Fibroblast of mammary gland (primary cell): Measurements from ENCODE around the gene GC.

Experiments
- DNase-seq: peaks from one replicate; pipeline ENCODE4 v3.0.0-alpha.2; 2010; ENCODE audit warnings: low read depth
- H3K4me3 ChIP-seq: 2 replicates; pipeline ENCODE4 v1.5.1; 2011; ENCODE audit warnings: low read depth, mild to moderate bottlenecking, low read length, moderate library complexity; ENCODE audit not compliant: control insufficient read depth
- TF ChIP-seq, protein P1 (sequence below): conservative IDR thresholded peaks from 2 replicates; pipeline ENCODE4 v1.5.1; 2011; ENCODE audit warnings: low read depth, low read length, inconsistent platforms; ENCODE audit not compliant: control insufficient read depth, insufficient read depth

Gene GC, protein sequence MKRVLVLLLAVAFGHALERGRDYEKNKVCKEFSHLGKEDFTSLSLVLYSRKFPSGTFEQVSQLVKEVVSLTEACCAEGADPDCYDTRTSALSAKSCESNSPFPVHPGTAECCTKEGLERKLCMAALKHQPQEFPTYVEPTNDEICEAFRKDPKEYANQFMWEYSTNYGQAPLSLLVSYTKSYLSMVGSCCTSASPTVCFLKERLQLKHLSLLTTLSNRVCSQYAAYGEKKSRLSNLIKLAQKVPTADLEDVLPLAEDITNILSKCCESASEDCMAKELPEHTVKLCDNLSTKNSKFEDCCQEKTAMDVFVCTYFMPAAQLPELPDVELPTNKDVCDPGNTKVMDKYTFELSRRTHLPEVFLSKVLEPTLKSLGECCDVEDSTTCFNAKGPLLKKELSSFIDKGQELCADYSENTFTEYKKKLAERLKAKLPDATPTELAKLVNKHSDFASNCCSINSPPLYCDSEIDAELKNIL

DNA sequence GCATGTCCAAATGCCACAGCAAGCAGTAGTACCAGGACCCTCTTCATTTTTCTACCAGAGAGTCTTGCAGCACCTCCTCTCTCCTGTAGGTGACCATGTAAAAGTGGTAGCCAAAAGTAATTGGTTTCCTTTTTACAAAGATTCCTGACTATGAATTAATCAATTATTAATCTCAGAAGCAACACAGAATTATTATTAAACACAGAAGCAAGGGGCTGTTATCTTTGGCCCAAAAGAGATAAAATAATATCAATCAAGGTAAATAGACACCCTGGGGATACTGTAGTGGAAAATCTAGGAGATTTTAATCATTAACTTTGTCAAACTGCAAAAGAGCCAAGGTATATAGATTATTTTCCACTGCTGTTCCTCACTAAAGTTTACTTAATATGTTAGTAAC is at the start of gene GC:
TSS of gene GC (minus strand) at position 108 of the 400 bp plus-strand sequence. CDS start at position 47, 61 bp downstream.
- no peak for DNase-seq
- no peak within 1 kb of the TSS for H3K4me3 ChIP-seq
- TF ChIP-seq, protein P1, sequence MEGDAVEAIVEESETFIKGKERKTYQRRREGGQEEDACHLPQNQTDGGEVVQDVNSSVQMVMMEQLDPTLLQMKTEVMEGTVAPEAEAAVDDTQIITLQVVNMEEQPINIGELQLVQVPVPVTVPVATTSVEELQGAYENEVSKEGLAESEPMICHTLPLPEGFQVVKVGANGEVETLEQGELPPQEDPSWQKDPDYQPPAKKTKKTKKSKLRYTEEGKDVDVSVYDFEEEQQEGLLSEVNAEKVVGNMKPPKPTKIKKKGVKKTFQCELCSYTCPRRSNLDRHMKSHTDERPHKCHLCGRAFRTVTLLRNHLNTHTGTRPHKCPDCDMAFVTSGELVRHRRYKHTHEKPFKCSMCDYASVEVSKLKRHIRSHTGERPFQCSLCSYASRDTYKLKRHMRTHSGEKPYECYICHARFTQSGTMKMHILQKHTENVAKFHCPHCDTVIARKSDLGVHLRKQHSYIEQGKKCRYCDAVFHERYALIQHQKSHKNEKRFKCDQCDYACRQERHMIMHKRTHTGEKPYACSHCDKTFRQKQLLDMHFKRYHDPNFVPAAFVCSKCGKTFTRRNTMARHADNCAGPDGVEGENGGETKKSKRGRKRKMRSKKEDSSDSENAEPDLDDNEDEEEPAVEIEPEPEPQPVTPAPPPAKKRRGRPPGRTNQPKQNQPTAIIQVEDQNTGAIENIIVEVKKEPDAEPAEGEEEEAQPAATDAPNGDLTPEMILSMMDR = no peak

DNA sequence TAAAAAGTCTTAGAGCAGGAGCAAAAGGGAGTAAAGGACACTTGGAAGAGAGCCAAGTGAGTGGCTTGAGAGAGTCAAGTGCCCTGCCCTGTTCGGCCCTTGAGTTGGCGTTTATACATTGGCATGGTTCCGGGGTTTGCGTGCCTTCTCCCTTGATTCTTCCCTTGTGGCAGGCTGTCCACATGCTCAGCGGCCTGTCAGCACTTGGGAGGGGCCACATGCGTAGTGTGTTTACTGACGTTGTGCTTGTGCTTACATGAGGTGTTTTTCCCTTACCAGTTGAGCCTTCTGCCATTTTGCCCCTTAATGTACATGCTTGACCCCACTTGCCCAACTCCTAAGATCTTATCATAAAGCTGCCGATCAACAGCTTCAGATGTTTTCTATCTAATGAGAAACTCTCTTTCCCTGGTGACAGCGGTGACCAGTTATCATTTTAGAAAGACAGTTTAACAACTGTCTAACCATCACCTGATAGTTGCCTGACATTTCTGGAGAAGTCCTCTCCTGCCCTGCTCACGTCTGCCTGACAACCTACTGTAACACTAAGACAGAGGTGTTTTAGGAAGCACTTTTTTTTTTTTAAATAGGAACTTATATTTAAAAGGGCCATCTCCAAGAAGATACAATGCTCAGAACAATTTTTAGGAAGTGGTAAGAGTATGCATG is 49.5 kb upstream of the GC start:
- TF ChIP-seq, protein P1 = no peak
- H3K4me3 ChIP-seq = no peak overlapping the region
- DNase-seq = no peak

DNA sequence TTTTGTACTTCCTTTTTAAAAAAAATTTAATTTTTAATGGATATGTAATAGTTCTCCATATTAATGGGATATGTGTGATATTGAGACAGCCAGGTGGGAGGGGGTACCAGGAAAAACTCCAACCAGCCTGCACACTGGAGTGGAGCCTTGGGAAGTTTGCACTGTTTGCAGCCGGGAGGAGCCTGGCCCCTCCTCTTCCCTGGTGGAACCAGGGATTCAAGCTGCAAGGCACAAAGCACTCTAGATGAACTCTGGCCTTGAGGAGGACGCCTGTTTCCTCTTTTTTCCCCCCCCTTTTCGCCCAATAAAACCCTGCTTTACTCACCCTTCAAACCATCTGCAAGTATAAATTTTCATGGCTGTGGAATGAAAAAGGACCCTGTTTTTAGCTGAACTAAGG is 48.2 kb upstream of the GC start:
- no peak overlapping the region for H3K4me3 ChIP-seq
- no peak for DNase-seq
- TF ChIP-seq, protein P1 = no peak

DNA sequence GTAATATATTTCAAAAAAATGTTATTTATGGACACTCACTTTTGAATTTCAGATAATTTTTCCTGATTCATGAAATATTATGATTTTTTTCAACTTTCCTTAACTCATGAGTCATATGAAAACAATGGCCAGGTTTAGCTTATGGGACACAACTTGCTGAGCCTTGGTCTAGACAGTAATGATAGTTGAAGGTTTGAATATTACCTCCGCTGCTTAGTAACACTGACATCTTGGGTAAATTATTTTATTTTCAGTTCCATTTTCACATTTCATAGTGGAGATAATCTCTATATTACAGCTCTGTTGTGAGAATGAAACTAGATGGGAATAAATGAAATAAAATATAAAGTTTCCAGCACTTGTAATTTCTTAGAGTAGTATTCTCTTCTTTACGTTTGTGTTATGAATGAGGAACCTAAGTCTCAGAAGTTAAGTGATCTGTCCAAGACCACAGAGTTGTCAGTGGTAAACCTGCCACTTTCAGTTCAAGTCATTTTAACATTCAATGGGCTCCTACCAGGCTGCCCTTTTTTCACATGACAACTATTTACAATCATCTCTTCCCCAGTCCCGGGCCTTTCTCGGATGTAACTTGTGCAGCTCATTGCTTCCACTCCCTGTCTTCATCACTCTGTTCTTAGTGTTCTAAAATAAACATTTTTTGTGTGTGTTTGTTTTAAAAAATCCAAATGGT is 46.8 kb upstream of the GC start:
- H3K4me3 ChIP-seq = no peak overlapping the region
- DNase-seq = no peak
- TF ChIP-seq, protein P1 = no peak

DNA sequence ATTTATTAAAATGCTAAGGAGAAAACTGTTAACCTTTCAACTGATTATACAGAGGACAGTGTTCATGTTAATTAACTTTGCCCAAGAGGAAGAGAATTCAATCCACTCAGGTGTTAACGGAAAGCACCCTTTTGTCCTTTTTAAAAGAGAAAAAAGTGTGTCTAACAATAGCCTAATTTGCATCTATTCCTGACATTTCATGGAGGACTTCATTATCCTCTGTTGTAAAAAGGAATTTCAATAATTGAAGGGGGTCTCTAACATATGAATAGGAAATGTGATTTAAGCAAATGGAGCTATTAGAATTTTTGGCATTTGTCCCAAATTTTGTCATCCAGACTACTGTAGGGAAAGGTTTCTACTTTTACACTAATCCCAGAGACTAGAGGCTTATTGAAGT is 44.6 kb upstream of the GC start:
- no peak overlapping the region for H3K4me3 ChIP-seq
- no peak for DNase-seq
- TF ChIP-seq, protein P1 = no peak

DNA sequence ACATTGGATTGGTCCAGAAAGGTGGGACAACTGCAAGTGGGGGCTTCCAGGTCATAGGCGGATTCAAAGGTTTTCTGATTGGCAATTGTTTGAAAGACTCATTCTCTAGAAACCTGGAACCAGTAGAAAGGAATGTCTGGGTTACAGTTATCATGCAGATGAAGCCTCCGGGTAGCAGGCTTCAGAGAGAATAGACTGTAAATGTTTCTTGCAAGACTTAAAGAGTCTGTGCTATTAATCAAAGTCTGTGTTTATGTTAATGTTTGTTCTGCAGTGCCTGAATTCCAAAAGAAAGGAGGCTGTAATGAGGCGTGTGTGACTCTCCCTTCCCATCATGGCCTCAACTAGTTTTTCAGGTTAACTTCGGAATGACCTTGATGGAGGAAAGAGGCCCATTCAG is 43.9 kb upstream of the GC start:
- no peak for DNase-seq
- no peak overlapping the region for H3K4me3 ChIP-seq
- TF ChIP-seq, protein P1 = no peak
